ENCODE measurements around the gene CHST15.

The CHST15 gene

GRCh38 chr10:124134251-124134893, 41.0 kb upstream of the CHST15 start:
- peaks cover 38% of the 10 kb centered on the region for H3K4me1 Mint-ChIP-seq
- no peak overlapping the region for H3K4me3 Mint-ChIP-seq
- TF ChIP-seq CTCF (IDR thresholded peaks at IDR 0.05; ENCODE audit: unreplicated experiment in 3 of 3): no peak
- H3K36me3 Mint-ChIP-seq (ENCODE audit: low read depth): no peaks in the 10 kb centered on the region
- H3K27ac Mint-ChIP-seq: no peak overlapping the region
- peaks cover 6% of the 10 kb centered on the region for H3K27me3 Mint-ChIP-seq (ENCODE audit: low read depth)
- peaks cover 4% of the 10 kb centered on the region for H3K9me3 Mint-ChIP-seq

GRCh38 chr10:124132876-124133275, 39.5 kb upstream of the CHST15 start:
- TF ChIP-seq CTCF (IDR thresholded peaks at IDR 0.05; ENCODE audit: unreplicated experiment in 3 of 3): no peak
- Mint-ChIP-seq H3K27me3 (ENCODE audit: low read depth) (peaks cover 5% of the 10 kb centered on the region), H3K27ac (peak overlapping the region in 2 of 3 experiments; percentile 12 to 21), H3K4me3 (no peak overlapping the region), H3K9me3 (no peaks in the 10 kb centered on the region), H3K36me3 (ENCODE audit: low read depth) (no peaks in the 10 kb centered on the region), H3K4me1 (peaks cover 24% of the 10 kb centered on the region)

- no peak for TF ChIP-seq CTCF (IDR thresholded peaks at IDR 0.05; ENCODE audit: unreplicated experiment in 3 of 3)
- Mint-ChIP-seq H3K27me3 (ENCODE audit: low read depth) (peaks cover 5% of the 10 kb centered on the region), H3K27ac (no peak overlapping the region), H3K4me1 (peaks cover 21% of the 10 kb centered on the region), H3K9me3 (no peaks in the 10 kb centered on the region), H3K4me3 (no peak overlapping the region), H3K36me3 (ENCODE audit: low read depth) (no peaks in the 10 kb centered on the region)
These were observed 38.9 kb upstream of the CHST15 start for GRCh38 chr10:124132306-124132705.

- Mint-ChIP-seq H3K36me3 (ENCODE audit: low read depth) (no peaks in the 10 kb centered on the region), H3K9me3 (no peaks in the 10 kb centered on the region), H3K27me3 (ENCODE audit: low read depth) (peaks cover 5% of the 10 kb centered on the region), H3K4me3 (no peak overlapping the region), H3K27ac (peak overlapping the region; percentile 18 to 60 (median 32)), H3K4me1 (peaks cover 18% of the 10 kb centered on the region)
- no peak for TF ChIP-seq CTCF (IDR thresholded peaks at IDR 0.05; ENCODE audit: unreplicated experiment in 3 of 3)
These were observed 37.8 kb upstream of the CHST15 start for GRCh38 chr10:124131172-124131571.

GRCh38 chr10:124130198-124130900, 37.0 kb upstream of the CHST15 start:
- no peak for TF ChIP-seq CTCF (IDR thresholded peaks at IDR 0.05; ENCODE audit: unreplicated experiment in 3 of 3)
- peaks cover 5% of the 10 kb centered on the region for H3K27me3 Mint-ChIP-seq (ENCODE audit: low read depth)
- H3K36me3 Mint-ChIP-seq (ENCODE audit: low read depth): no peaks in the 10 kb centered on the region
- peaks cover 18% of the 10 kb centered on the region for H3K4me1 Mint-ChIP-seq
- H3K27ac Mint-ChIP-seq: peak overlapping the region; percentile 18 to 60 (median 32)
- H3K9me3 Mint-ChIP-seq: no peaks in the 10 kb centered on the region
- no peak overlapping the region for H3K4me3 Mint-ChIP-seq

GRCh38 chr10:124129471-124129870, 36.1 kb upstream of the CHST15 start:
- no peaks in the 10 kb centered on the region for H3K9me3 Mint-ChIP-seq
- TF ChIP-seq CTCF (IDR thresholded peaks at IDR 0.05; ENCODE audit: unreplicated experiment in 3 of 3): no peak
- H3K36me3 Mint-ChIP-seq (ENCODE audit: low read depth): no peaks in the 10 kb centered on the region
- no peak overlapping the region for H3K4me3 Mint-ChIP-seq
- peaks cover 3% of the 10 kb centered on the region for H3K27me3 Mint-ChIP-seq (ENCODE audit: low read depth)
- H3K27ac Mint-ChIP-seq: no peak overlapping the region
- H3K4me1 Mint-ChIP-seq: peaks cover 18% of the 10 kb centered on the region
